NCI-H748 (cell line): ENCODE data around the gene NEUROG2.
"Not testable (repeated sequence)": the region's sequence is repeated elsewhere in the genome, so short reads cannot be mapped to it uniquely, and the experiment has no call there.

Experiments
- DNase-seq: peaks from one replicate; lab custom pipeline; 2025; ENCODE audit not compliant: unreplicated experiment; lab: John Stamatoyannopoulos, UW

The NEUROG2 gene

DNA sequence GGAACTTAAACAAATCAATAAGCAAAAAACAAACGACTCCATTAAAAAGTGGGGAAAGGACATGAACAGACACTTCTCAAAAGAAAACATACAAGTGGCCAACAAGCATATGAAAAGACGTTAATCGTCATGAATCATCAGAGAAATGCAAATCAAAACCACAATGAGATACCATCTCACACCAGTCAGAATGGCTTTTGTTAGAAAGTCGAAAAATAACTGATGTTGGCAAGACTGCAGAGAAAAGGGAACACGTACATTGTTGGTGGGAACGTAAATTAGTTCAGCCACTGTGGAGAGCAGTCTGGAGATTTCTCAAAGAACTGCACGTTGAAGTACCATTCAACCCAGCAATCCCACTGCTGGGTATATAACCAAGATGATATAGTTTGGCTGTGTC lies 23.7 kb downstream of the NEUROG2 start:
- DNase-seq, result no peak

DNA sequence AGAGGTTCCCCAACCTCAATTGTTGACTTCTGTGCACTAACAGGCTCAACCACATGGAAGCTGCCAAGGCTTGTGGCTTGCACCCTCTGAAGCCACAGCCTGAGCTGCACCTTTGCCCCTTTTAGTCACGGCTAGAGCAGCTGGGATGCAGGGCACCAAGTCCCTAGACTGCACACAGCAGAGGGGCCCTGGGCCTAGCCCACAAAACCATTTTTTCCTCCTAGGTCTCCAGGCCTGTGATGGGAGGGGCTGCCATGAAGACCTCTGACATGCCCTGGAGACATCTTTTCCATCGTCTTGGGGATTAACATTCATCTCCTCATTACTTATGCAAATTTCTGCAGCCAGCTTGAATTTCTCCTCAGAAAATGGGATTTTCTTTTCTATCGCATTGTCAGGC lies 25.2 kb downstream of the NEUROG2 start:
- not testable (repeated sequence) for DNase-seq

DNA sequence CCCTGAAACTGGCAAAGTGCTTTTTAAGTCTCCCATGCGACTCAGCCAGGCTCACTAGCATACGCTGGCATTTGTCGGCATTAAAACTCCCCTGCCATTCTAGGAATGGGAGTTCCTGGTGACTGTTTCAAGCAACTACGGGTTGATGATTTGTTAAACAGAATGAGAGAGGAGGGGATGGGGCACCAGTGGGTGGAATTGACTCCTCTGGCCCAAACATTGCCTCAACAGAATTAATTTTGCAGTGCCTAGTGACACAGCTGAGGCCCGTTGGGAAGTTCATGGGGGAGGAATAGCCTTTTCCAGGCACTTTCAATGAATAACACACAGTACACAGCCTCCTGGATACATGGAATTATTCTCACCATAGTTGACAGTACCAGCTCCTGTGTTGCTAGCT lies 30.1 kb downstream of the NEUROG2 start:
- DNase-seq, result no peak

DNA sequence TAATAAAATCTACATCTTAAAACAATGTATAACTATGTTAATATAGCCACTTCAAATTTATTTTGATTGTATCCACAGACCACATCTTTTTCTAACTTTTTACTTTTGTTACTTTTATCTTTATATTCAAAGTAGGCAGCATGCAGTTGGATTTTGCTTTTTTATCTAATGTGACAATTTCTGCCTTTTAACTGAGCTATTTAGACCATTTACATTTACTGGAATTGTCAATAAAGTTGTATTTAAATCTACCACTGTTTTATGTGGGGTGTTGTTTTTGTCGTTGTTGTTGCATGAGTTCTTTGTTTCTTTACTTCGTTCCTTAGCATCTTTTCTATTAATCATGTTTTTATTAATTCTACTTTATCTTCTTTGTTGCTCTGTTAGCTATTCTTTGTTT lies 42.0 kb downstream of the NEUROG2 start:
- DNase-seq, result no peak

DNA sequence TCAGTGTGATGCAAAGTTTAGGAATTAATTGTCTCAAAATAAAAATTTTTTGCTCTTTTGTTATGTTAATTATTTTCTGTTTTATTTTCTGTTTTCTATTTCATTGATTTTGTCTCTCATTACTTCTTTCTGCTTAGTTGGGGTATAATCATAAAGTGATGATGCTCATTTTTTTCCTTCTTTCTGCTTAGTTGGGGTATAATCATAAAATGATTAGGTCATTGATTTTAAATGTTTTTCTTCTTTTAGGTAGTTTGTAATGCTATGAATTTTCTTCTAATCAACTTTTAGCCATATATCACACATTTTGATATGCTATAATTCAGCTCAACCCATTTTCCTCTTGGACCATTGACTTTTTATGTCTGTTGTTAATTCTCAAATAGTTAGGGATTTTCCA lies 43.7 kb downstream of the NEUROG2 start:
- no peak for DNase-seq
